ENCODE results near the gene RFX4.
"Not testable (repeated sequence)": the region's sequence is repeated elsewhere in the genome, so short reads cannot be mapped to it uniquely, and the experiment has no call there.

RFX4 gene

GRCh38 chr12:106590601-106591000 lies 7.8 kb downstream of the RFX4 start:
- no peak for DNase-seq (ENCODE audit: low read depth in 2 of 2)

- DNase-seq (ENCODE audit: low read depth in 2 of 2) = no peak
These were observed 11.6 kb downstream of the RFX4 start for GRCh38 chr12:106594447-106594846.

- DNase-seq (ENCODE audit: low read depth in 2 of 2) = no peak
These were observed 12.5 kb downstream of the RFX4 start for GRCh38 chr12:106595268-106595667.

- no peak for DNase-seq (ENCODE audit: low read depth in 2 of 2)
These were observed 15.2 kb downstream of the RFX4 start for GRCh38 chr12:106598003-106598402.

- DNase-seq (ENCODE audit: low read depth in 2 of 2) = no peak
These were observed 16.5 kb downstream of the RFX4 start for GRCh38 chr12:106599302-106599701.

GRCh38 chr12:106600503-106600902 lies 17.7 kb downstream of the RFX4 start:
- DNase-seq (ENCODE audit: low read depth in 2 of 2) = no peak

GRCh38 chr12:106601031-106601430 lies 18.2 kb downstream of the RFX4 start:
- no peak for DNase-seq (ENCODE audit: low read depth in 2 of 2)

GRCh38 chr12:106601496-106601895 lies 18.7 kb downstream of the RFX4 start:
- no peak for DNase-seq (ENCODE audit: low read depth in 2 of 2)

- no peak for DNase-seq (ENCODE audit: low read depth in 2 of 2)
These were observed 19.3 kb downstream of the RFX4 start for GRCh38 chr12:106602076-106602475.

- DNase-seq (ENCODE audit: low read depth in 2 of 2) = no peak
These were observed 22.4 kb downstream of the RFX4 start for GRCh38 chr12:106605254-106605653.

- DNase-seq (ENCODE audit: low read depth in 2 of 2) = not testable (repeated sequence)
These were observed 37.8 kb downstream of the RFX4 start for GRCh38 chr12:106620588-106620987.

GRCh38 chr12:106625976-106626375 lies 43.2 kb downstream of the RFX4 start:
- no peak for DNase-seq (ENCODE audit: low read depth in 2 of 2)

- no peak for DNase-seq (ENCODE audit: low read depth in 2 of 2)
These were observed 47.2 kb downstream of the RFX4 start for GRCh38 chr12:106629797-106630659.

- DNase-seq (ENCODE audit: low read depth in 2 of 2) = no peak
These were observed 48.3 kb downstream of the RFX4 start for GRCh38 chr12:106631150-106631549.

GRCh38 chr12:106631797-106632196 lies 49.0 kb downstream of the RFX4 start:
- no peak for DNase-seq (ENCODE audit: low read depth in 2 of 2)

GRCh38 chr12:106632797-106633450 lies 50.1 kb downstream of the RFX4 start:
- DNase-seq (ENCODE audit: low read depth in 2 of 2) = no peak

- DNase-seq (ENCODE audit: low read depth in 2 of 2) = no peak
These were observed 50.6 kb downstream of the RFX4 start for GRCh38 chr12:106633451-106633823.

GRCh38 chr12:106634206-106634605 lies 51.4 kb downstream of the RFX4 start:
- no peak for DNase-seq (ENCODE audit: low read depth in 2 of 2)

- no peak for DNase-seq (ENCODE audit: low read depth in 2 of 2)
These were observed 60.2 kb downstream of the RFX4 start for GRCh38 chr12:106643000-106643399.

- DNase-seq (ENCODE audit: low read depth in 2 of 2) = no peak
These were observed 61.7 kb downstream of the RFX4 start for GRCh38 chr12:106644335-106645073.

- DNase-seq (ENCODE audit: low read depth in 2 of 2) = no peak
These were observed 62.2 kb downstream of the RFX4 start for GRCh38 chr12:106645074-106645421.

- DNase-seq (ENCODE audit: low read depth in 2 of 2) = no peak
These were observed 62.9 kb downstream of the RFX4 start for GRCh38 chr12:106645465-106646330.
